Mammary epithelial cell (primary cell): ENCODE data around the gene DENND5A.
"Not testable (repeated sequence)": the region's sequence is repeated elsewhere in the genome, so short reads cannot be mapped to it uniquely, and the experiment has no call there.

Experiments used
- EZH2 ChIP-seq: IDR thresholded peaks from 2 replicates; pipeline ENCODE4 v1.6.1; 2012; ENCODE audit warnings: low read length, inconsistent platforms, borderline replicate concordance
- TF ChIP-seq, protein P1 (sequence below), 2 donors: IDR thresholded peaks in 1 of 2; conservative IDR thresholded peaks in 1 of 2; 2 replicates each; pipeline ENCODE4 v1.5.1; 2011 to 2012; ENCODE audit warnings: inconsistent platforms in 2 of 2, low read length in 2 of 2, mild to moderate bottlenecking in 2 of 2, control low read depth in 1 of 2, low read depth in 1 of 2; ENCODE audit not compliant: insufficient read depth in 1 of 2; ENCODE audit errors: extremely low read depth in 1 of 2

- TF ChIP-seq, protein P1, sequence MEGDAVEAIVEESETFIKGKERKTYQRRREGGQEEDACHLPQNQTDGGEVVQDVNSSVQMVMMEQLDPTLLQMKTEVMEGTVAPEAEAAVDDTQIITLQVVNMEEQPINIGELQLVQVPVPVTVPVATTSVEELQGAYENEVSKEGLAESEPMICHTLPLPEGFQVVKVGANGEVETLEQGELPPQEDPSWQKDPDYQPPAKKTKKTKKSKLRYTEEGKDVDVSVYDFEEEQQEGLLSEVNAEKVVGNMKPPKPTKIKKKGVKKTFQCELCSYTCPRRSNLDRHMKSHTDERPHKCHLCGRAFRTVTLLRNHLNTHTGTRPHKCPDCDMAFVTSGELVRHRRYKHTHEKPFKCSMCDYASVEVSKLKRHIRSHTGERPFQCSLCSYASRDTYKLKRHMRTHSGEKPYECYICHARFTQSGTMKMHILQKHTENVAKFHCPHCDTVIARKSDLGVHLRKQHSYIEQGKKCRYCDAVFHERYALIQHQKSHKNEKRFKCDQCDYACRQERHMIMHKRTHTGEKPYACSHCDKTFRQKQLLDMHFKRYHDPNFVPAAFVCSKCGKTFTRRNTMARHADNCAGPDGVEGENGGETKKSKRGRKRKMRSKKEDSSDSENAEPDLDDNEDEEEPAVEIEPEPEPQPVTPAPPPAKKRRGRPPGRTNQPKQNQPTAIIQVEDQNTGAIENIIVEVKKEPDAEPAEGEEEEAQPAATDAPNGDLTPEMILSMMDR (conservative IDR thresholded peaks at IDR 0.05 in 1 of 2, IDR thresholded peaks at IDR 0.05 in 1 of 2; ENCODE audit: extremely low read depth in 1 of 2, insufficient read depth in 1 of 2, low read depth in 1 of 2, low read length in 2 of 2), result not testable (repeated sequence)
- TF ChIP-seq EZH2, result not testable (repeated sequence)
Measured at GRCh38 chr11:9258279-9258678, 6.9 kb downstream of the DENND5A start.
